GM19467 (cell line): Measurements from ENCODE around the gene ABHD8.
A peak's percentile ranks its signal among the peaks of the same experiment; 100 is the strongest.

Source experiments
- ATAC-seq: cut with Tn5 transposase; IDR thresholded peaks from one replicate; pipeline ENCODE4 v1.9.1; 2021; ENCODE audit warnings: mild to moderate bottlenecking, moderate library complexity; ENCODE audit not compliant: unreplicated experiment

ABHD8 gene

DNA sequence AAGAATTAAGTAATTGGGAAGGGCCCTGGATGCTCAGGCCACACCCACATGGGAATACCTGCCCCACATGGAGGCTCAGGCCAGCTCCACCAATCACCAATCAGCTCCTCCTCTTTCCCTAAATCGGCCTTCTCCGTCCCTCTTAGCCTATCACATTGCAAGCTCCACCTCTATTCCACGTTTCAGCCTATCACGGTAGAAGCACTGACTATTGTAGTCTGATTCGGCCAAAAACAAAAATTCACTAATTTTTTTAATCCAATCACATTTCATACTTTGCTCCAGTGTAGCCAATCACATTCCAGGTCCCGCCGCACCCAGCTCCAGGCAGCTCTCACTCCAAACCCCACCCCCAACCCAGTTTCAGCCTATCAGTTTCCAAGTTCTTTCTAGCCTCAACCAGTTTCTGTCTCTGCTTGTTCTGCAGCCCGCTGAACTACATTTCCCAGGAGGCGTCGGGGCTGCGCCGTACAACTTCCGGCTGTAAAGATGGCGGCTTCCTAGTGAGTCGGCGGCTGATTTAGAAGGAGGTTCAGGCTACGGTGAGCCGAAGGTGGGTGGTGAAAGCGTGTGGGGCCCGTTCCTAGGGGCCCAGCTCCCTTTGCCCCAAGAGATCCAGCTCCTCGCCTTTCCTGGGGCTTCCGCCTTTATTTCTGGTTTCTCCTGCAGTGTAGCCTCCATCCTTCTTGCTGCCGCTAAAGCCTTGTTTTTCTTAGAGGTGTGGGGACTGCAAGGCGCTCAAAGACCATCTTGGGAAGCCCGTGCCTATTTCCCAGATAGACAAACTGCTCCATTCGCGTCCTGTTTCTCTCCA is 36.0 kb downstream of the ABHD8 start, which contains the start of gene BABAM1:
Gene BABAM1, plus strand, starts transcription at position 469 of the 814 bp plus-strand sequence. CDS start 1,364 bp downstream, outside the sequence.
- peak; percentile 86 for ATAC-seq

DNA sequence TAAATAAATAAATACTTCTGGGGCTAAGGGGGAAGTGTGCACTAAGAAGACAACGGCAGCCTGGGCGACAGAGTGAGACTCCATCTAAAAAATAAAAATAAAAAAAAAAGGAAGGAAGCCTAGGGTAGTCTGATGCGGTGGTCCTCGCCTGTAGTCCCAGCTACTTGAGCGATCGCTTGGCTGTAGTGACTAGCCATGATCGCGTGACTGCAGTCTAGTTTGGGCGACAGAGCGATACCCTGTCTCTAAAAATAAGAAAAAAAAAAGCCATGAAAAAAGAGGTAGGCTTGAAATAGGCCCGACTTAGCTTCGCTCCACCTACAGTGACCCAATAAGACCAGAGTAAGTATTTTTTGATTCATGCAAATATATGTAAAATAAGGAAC is 36.6 kb downstream of the ABHD8 start:
- ATAC-seq = no peak

DNA sequence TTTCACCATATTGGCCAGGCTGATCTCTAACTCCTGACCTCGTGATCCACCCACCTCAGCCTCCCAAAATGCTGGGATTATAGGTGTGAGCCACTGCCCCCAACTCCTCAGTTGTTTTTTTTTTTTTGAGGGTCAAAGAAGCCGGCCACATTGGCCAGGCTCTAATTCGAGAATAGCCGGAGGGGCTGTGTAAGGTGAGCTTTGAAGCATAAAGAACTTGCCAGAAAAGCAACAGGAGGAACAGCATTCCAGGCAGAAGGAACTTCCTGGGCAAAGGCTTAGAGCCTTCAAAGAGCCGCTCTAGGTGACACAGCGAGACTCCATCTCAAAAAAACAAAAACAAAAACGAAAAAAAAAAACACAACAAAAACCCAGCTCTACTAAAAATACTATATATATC is 37.2 kb downstream of the ABHD8 start:
- no peak for ATAC-seq

DNA sequence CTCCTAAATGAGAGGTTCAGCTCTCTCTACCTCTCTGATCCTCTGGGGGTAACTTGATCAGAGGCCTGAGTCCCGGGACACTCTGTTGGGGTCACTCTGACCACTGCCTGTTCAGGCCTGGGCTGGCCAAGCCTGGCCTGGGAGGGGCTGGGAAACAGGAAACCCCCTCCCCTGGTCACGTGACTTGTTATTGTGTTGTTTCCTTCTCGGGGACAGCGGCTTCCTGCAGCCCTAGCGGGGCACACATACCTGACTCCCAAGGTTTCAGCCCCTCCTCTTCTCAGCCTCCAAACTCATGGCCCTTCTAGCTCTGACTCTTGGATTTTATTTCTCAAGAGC is 38.6 kb downstream of the ABHD8 start, which contains the start of gene USHBP1:
Gene USHBP1, minus strand, starts transcription at position 105 of the 339 bp plus-strand sequence. CDS start 446 bp downstream, outside the sequence.
- ATAC-seq = no peak

DNA sequence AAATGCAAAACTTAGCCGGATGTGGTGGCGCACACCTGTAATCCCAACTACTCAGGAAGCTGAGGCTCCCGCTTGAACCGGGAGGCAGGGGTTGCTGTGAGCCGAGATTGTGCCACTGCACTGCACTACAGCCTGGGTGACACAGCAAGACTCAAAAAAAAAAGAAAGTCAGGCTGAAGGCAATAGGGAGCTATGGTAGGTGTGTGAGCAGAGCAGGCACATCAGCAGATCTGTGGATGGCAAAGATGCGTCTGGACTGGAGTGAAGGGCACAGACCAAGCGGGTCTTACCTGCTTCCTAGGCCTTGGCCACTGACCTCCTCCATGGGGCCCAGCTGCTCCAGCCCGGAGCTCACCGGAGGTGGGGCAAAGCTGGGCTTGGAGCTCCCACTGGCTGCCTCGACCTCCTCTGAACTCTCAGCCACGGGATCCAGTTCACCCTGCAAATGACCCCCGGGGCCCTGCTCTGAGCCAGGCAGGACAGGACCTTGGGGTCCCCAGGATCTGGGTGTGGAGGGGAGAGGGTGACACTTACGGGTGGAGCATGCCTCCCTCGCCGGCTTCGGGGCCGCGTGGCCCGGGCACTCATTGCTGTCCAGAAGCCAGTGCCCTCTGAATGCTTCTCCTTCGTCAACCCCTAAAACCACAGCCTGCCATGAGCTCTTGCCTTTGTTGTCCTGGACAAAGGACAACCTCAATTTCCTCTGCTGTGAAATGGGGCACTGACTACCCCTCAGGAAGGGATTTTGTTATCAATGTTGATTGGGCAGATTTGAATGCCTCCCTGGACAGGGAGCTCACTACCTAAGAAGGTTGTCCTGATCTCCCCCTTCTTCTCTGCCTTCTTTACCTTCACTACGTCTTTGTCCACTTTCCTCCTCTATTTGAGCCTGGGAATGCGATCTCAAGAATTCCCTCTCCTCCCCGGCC is 39.2 kb downstream of the ABHD8 start:
- no peak for ATAC-seq

DNA sequence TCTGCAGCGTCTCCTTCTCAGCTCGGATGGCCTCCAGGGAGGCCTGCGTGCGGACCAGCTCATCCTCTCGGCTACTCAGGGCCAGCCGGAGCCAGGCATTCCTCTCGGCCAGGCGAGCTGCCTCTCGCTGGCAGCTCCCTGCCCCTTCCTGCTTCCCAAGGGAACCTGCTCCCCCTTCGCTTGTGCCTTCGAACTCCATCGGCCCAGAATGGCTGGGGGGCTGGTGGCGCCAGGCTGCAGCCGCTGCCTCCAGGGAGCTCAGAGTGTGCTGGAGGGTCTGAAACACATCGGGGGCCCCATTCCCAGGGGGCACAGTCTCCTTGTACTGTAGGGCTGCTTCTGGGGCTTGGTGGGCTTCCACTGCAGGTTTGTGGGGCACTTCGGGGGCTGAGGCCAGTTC is 40.7 kb downstream of the ABHD8 start:
- no peak for ATAC-seq

DNA sequence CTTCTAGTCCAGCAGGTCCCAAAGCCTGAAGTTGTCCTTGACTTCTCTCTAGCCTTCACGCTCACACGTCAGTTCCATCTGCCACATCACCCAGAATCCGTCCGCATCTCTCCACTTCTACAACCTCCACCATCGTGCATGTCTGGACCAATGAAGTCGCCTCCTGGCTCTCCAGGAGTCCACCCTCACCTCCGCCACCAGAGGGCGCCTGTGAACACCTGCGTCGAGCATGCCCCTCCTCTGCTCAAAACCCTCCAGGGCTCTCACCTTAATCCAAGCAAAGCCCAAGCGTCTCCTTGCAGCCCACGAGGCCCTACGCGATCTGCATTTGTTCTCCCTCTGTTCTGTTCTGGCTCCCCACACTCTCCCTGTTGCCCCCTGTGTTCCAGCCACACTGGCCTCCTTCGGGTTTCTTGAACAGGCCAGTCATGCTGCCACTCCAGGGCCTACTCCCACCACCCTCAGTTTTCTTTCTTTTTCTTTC is 42.3 kb downstream of the ABHD8 start:
- peak; percentile 79 for ATAC-seq

DNA sequence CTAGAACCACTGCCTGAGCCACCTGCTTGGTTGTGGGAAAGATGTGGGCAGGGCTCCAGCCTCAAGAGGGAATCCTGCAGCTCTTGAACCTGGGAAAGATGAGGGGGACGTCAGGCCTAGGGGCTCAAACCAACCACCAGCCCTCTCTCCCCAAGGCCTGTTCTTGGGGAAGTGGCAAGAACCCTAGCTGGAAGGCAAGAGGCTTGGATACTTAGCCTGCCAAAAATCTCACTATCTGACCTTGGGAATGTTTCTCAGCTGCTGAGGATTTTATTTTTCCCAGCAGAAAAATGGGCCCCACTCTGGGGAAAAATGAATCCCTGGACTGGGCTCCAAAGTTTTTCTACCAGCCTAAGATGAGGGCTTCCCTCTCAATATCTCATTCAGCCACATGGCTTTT is 43.3 kb downstream of the ABHD8 start:
- no peak for ATAC-seq

DNA sequence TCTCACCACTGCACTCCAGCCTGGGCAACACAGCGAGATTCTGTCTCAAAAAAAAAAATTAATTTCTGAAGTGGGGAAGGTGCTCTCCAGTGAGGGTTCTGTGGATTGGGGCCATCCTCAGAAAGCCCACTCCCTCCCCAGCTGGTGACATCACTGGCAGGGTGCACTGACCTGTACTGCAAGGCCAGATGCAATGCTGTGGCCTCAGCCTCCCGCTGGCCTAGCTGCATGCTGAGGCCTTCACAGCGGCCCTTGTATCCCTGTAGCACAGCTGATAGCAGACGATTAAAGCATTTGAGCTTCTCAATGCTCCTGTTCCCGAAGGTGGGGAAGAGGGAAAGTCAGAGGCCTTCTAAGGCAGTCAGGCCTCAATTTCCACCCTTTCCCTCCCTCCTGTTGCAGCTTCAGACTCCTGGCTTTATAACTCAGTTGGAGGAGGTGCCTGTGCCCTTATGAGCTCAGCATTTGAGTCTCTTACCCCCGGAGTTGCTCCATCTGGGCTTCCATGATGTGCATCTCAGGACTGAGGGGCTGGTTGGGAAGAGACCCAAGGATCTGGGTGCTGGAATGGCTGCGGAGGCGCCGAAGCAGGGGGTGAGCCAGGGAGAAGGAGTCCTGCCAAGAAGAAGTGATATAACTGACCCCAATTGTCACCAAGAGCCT is 44.0 kb downstream of the ABHD8 start:
- ATAC-seq = no peak

DNA sequence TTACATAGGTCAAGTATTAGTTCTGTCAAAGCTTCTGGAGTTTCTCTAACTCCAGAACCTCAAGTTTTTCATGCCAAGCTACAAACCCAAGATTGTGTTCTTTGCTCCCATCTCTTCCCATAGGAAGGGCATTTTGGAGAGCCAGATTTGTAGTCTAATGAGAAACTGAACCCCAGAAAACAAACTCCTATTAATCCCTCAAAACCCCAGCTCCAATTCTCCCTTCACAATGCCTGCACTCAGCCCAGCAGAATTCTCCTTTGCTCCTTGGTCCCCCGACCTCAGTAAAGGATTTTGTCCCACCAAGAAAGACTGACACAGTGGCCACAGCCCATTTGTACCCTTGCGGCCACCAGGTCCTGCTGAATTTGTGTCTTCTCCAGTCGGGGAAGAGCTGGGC is 47.1 kb downstream of the ABHD8 start:
- ATAC-seq = no peak

DNA sequence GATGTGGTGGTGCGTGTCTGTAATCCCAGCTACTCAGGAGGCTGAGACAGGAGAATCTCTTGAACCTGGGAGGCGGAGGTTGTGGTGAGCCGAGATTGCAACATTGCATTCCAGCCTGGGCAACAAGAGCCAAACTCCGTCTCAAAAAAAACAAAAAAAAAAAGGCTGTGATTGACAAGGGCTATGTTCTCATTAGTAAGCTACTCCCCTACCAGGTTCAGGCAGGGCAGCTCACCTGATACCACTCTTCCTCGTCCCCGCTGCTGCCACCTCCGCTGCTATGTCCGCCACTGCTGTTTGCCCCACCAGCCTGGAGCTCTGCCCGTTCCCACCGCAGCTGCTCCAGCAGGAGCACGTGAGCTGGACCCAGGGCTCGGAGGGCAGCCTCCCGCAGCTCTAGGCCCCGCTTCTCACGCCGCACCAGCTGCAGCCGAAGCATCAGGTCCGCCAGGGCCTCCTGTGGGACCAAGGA is 48.0 kb downstream of the ABHD8 start:
- ATAC-seq = no peak

DNA sequence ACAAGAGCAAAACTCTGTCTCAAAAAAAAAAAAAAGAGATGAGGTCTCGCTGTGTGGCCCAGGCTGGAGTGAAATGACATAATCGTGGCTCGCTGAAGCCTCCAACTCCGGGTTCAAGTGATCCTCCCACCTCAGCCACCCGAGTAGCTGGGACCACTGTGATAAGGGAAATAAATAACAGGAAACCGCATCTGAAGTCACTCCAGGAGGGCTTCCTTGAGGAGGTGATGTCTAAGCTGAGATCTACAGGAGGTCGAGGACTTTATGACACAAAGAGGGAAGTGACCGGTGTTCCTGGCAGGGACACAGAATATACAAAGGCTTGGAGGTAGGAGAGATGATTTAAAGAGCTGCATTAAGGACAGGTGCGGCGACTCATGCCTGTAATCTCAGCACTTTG is 48.6 kb downstream of the ABHD8 start:
- ATAC-seq = no peak

DNA sequence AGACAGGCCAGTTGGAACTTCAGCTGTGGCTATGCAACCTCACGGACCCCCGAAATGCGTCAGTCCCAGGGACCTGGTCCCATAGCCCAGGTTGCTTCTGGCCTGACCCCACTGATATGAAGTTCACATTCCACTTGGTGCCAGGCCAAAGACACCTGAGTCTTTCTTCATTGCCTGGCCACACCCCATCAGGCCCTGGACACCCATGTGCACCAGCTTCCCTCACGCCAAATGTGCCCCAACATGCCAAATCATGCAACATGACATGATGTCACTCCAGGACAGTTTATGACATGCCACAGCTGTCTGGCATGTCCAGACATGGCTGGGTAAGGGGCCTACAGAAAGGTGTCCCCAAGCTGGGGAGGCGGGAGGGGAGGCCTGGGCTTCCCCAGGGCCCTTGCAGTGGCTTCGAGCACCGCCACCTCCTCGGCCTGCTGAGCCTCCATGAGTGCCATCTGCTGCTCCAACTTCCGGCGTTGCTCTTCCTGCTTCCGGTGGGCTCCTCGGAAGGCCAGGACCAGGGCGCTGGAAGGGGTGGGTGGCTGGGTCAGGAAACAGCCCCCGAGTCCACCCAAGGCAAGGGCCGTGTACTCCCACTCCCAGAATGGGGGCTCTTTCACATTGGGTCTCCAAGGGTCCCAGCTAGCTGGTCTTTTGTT is 53.2 kb downstream of the ABHD8 start:
- no peak for ATAC-seq

DNA sequence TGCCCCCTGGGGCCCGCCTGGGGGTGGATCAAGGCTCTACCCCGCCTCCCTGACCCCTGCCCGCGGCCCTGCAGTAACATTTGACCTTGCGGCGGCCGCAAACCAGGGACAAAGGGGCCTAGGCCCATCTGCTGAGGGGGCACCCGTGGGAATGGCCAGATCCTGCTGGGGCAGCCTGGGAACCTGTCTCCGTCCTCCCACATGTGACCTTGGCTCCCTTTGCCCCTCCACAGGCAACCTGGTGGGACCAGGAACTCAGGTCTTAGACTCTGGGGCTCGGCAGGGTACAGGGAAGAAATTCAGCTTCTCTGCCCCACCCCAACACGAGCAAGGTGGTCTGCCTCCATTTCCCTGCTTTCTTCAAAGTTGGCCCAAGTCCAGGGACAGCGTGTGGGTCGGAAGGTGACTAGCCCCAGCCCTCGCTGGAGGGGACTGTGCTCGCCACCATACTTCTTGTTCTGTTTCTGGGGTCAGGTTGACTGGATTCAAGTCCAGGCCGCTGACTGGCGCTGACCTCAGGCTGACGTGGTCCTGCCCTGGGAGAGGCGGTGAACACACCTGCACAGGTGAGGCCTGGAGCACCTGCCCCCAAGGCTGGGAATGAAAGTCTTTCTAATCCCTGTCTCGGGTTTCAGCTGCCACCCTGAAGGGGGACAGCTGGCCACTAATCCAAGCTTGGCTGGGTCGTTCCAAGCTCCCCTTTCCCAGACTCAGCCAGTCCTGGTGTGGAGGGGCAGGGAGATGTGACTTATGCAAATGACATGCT is 55.0 kb downstream of the ABHD8 start:
- no peak for ATAC-seq

DNA sequence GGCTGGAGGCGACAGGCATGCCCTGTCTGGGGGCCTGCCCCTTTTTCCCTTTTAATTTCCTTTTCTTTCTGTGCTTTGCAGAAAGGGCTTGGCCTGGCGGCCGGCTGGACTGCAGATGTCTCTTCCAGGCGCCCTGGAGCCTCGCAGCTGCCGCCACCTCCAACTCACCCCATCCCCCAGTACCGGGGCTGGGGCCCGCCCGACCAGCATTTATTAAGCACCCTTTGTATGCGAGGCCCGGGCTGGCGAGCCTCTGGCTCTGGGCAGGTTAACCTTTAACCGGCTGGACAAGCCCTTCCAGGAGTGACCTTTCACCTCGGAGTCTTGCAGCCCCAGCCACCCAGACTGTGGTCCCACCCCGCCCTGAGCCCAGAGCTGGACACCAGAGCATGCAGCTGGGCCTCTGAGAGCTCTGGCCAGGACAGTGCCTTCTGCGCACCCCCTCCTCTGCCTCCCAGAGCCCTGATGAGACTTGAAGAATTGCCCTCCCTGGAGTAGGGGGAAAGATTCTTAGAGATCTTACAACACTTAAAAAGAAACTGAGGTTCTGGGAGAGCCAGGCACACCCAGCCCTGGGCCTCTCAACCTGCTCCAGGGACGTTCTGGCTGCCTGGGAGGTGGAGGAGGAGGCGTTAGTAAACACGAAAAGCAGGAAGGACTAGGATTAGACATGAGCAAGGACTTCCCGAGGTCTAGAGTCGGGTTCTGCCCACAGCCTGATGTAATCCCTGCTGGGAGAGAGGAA is 56.4 kb downstream of the ABHD8 start:
- no peak for ATAC-seq

DNA sequence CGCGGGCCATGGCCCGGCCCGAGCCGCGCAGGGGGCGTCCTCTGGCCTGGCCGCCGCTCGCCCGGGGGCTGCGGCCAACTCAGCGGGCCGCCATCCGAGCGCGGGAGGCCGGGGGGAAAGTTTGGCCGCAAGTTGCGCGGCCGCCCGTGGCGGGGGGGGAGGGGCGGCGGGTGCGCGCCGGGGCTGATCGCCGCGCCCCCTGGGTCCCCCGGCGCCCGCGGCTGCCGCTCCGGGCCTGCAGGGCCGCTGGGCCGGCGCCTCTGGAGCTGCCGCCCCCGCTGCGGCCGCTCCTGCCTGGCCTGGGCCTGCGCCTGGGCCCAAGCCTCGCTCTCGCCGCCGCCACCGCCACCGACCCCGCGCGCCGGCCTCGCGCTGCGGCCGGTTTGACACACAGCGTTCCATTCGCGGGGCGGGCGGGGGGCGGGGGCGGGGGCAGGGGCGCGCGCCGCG is 57.7 kb downstream of the ABHD8 start, which contains the start of gene NR2F6:
Gene NR2F6, minus strand, starts transcription at position 385 of the 450 bp plus-strand sequence. CDS start 699 bp downstream, outside the sequence.
- no peak for ATAC-seq

DNA sequence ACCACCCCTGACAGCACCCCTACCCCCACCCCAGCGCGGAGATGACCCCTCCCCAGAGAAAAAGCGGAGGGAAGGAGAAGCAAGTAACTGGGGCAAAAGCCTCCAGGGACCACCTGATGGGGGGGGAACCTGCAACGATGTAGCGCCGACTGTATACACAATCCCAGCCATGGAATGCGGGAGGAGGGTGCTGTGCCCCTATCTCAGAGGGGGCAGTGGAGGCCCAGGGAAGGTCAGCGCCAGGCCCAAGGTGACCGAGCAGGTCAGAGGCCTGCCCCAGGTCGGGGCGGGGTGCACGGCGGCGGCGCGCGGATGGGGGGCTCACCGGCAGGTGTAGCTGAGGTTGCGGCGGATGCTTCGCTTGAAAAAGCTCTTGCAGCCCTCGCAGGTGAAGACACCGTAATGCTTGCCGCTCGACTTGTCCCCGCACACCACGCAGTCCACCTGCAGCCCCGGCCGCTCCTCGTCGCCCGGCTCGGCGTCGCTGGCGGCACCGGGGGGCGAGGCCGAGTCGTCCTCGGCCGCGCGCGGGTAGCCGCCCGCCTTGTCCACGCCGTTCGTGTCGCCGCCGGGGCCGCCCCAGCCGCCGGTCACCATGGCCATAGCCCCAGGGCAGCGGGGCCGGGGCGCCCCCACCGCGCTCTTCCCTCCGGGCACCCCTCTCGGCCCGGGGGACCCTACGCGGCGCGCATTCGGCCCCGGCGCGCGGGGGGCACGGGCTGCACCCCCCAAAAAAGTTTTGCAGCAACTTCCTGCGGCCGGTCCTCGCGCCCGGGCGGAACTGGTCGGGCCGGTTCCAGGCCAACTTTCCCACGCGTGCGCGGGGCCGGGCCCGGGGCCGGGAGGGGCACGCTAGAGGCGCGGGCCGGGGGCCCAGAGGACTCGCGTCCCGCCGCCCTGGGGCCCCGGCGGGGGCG is 58.3 kb downstream of the ABHD8 start:
- no peak for ATAC-seq
